ENCODE data around the gene LMNB1.

- TF ChIP-seq POLR2AphosphoS5 (IDR thresholded peaks at IDR 0.05; ENCODE audit: low read depth, low read length) (no peak), EZH2phosphoT487 (IDR thresholded peaks at IDR 0.05; ENCODE audit: borderline replicate concordance) (no peak), CTCF (IDR thresholded peaks at IDR 0.05 in 2 of 3, conservative IDR thresholded peaks at IDR 0.05 in 1 of 3; ENCODE audit: borderline replicate concordance in 1 of 3, insufficient read depth in 1 of 3, low read depth in 2 of 3, low read length in 2 of 3) (no peak), POLR2A (IDR thresholded peaks at IDR 0.05; ENCODE audit: borderline replicate concordance, extremely low read depth, insufficient read depth, insufficient read length) (no peak), RAD21 (IDR thresholded peaks at IDR 0.05; ENCODE audit: low read depth) (no peak), MAX (IDR thresholded peaks at IDR 0.05) (no peak), EZH2 (IDR thresholded peaks at IDR 0.05) (no peak), YY1 (IDR thresholded peaks at IDR 0.05; ENCODE audit: extremely low read depth, insufficient replicate concordance, low read depth, low read length) (no peak), SRF (IDR thresholded peaks at IDR 0.05; ENCODE audit: low read depth) (no peak), EGR1 (IDR thresholded peaks at IDR 0.05; ENCODE audit: low read depth) (no peak), REST (IDR thresholded peaks at IDR 0.05; ENCODE audit: low read depth) (no peak), CEBPB (IDR thresholded peaks at IDR 0.05; ENCODE audit: low read depth) (no peak), ATF3 (IDR thresholded peaks at IDR 0.05) (no peak)
These were observed 49.8 kb downstream of the LMNB1 start for GRCh38 chr5:126826619-126827215.
